ENCODE results near the gene ZNF804B.

GRCh38 chr7:88912852-88913251 is 153.4 kb downstream of the ZNF804B start:
- TF ChIP-seq TCF4 (CRISPR knock-in tag; IDR thresholded peaks at IDR 0.05; ENCODE audit: borderline replicate concordance) (no peak), TSHZ2 (CRISPR knock-in tag; IDR thresholded peaks at IDR 0.05) (no peak), ARNTL (CRISPR knock-in tag; IDR thresholded peaks at IDR 0.05; ENCODE audit: borderline replicate concordance, low read depth) (no peak), ZNF565 (CRISPR knock-in tag; conservative IDR thresholded peaks at IDR 0.05; ENCODE audit: low read depth) (no peak), ZFP30 (CRISPR knock-in tag; IDR thresholded peaks at IDR 0.05) (no peak)
- TF ChIP-seq, protein P1, sequence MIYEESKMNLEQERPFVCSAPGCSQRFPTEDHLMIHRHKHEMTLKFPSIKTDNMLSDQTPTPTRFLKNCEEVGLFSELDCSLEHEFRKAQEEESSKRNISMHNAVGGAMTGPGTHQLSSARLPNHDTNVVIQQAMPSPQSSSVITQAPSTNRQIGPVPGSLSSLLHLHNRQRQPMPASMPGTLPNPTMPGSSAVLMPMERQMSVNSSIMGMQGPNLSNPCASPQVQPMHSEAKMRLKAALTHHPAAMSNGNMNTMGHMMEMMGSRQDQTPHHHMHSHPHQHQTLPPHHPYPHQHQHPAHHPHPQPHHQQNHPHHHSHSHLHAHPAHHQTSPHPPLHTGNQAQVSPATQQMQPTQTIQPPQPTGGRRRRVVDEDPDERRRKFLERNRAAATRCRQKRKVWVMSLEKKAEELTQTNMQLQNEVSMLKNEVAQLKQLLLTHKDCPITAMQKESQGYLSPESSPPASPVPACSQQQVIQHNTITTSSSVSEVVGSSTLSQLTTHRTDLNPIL (CRISPR knock-in tag; IDR thresholded peaks at IDR 0.05; ENCODE audit: low read depth), result no peak

All from SK-N-SH treated with all-trans-retinoic acid at 6 μM for 48 hours (cell line).